ENCODE data around the gene SPSB1. TPM values are rescaled to one million over a fixed set of nuclear protein-coding genes. Genes with fewer than 3 reads are reported as not detected.

Gene SPSB1
- total and polyA plus RNA-seq, 2 donors from 2014 or later = 12.7 to 25.9 TPM

- H3K9ac ChIP-seq (ENCODE audit: low read length in 3 of 3) = no peak overlapping the region
- H3K27me3 ChIP-seq (ENCODE audit: control insufficient read depth, insufficient read depth, low read length) = no peaks in the 10 kb centered on the region
- H3K27ac ChIP-seq (ENCODE audit: low read depth in 2 of 2, low read length in 2 of 2) = no peak overlapping the region
- intact Hi-C loops (cut with DNase I) = no loop called here
- peaks cover 0 to under 1% (median 0%) of the 10 kb centered on the region in 3 donors for H3K4me1 ChIP-seq (ENCODE audit: control insufficient read depth in 2 of 3, insufficient read depth in 2 of 3, low read depth in 1 of 3, low read length in 3 of 3)
- DNase-seq (no peak), FAIRE-seq (no peak)
- TF ChIP-seq CTCF (IDR thresholded peaks at IDR 0.05; ENCODE audit: borderline replicate concordance, extremely low read depth, insufficient read depth) = no peak
- peaks cover 0 to 2% (median 0%) of the 10 kb centered on the region in 3 donors for H3K9me3 ChIP-seq (ENCODE audit: control insufficient read depth in 2 of 3, insufficient read depth in 1 of 3, low read length in 3 of 3)
- H3K36me3 ChIP-seq (ENCODE audit: control insufficient read depth in 2 of 3, insufficient read depth in 3 of 3, low read length in 3 of 3) = no peaks in the 10 kb centered on the region
- no peak overlapping the region for H3K4me3 ChIP-seq (ENCODE audit: low read length in 3 of 3)
Observed at GRCh38 chr1:9389968-9390367, 97.3 kb downstream of the SPSB1 start.

- Histone ChIP-seq H3K9ac (ENCODE audit: low read length in 3 of 3) (no peak overlapping the region), H3K4me3 (ENCODE audit: low read length in 3 of 3) (no peak overlapping the region), H3K4me1 (ENCODE audit: control insufficient read depth in 2 of 3, insufficient read depth in 2 of 3, low read depth in 1 of 3, low read length in 3 of 3) (no peaks in the 10 kb centered on the region), H3K36me3 (ENCODE audit: control insufficient read depth in 2 of 3, insufficient read depth in 3 of 3, low read length in 3 of 3) (no peaks in the 10 kb centered on the region), H3K9me3 (ENCODE audit: control insufficient read depth in 2 of 3, insufficient read depth in 1 of 3, low read length in 3 of 3) (peaks cover 0 to 5% (median 0%) of the 10 kb centered on the region in 3 donors), H3K27ac (ENCODE audit: low read depth in 2 of 2, low read length in 2 of 2) (no peak overlapping the region), H3K27me3 (ENCODE audit: control insufficient read depth, insufficient read depth, low read length) (no peaks in the 10 kb centered on the region)
- intact Hi-C loops (cut with DNase I) = no loop called here
- DNase-seq (no peak), FAIRE-seq (no peak)
- TF ChIP-seq CTCF (IDR thresholded peaks at IDR 0.05; ENCODE audit: borderline replicate concordance, extremely low read depth, insufficient read depth) = no peak
Observed at GRCh38 chr1:9391620-9392019, 98.9 kb downstream of the SPSB1 start.

- no peak for TF ChIP-seq CTCF (IDR thresholded peaks at IDR 0.05; ENCODE audit: borderline replicate concordance, extremely low read depth, insufficient read depth)
- no peak for DNase-seq
- FAIRE-seq = no peak
- intact Hi-C loops (cut with DNase I) = no loop called here
- H3K36me3 ChIP-seq (ENCODE audit: control insufficient read depth in 2 of 3, insufficient read depth in 3 of 3, low read length in 3 of 3) = no peaks in the 10 kb centered on the region
- H3K4me3 ChIP-seq (ENCODE audit: low read length in 3 of 3) = no peak overlapping the region
- H3K27ac ChIP-seq (ENCODE audit: low read depth in 2 of 2, low read length in 2 of 2) = no peak overlapping the region
- H3K4me1 ChIP-seq (ENCODE audit: control insufficient read depth in 2 of 3, insufficient read depth in 2 of 3, low read depth in 1 of 3, low read length in 3 of 3) = no peaks in the 10 kb centered on the region
- H3K9me3 ChIP-seq (ENCODE audit: control insufficient read depth in 2 of 3, insufficient read depth in 1 of 3, low read length in 3 of 3) = peaks cover 0 to 5% (median 0%) of the 10 kb centered on the region in 3 donors
- no peak overlapping the region for H3K9ac ChIP-seq (ENCODE audit: low read length in 3 of 3)
- no peaks in the 10 kb centered on the region for H3K27me3 ChIP-seq (ENCODE audit: control insufficient read depth, insufficient read depth, low read length)
Observed at GRCh38 chr1:9394010-9394409, 101.3 kb downstream of the SPSB1 start.

GRCh38 chr1:9395018-9395417, 102.3 kb downstream of the SPSB1 start:
- Histone ChIP-seq H3K36me3 (ENCODE audit: control insufficient read depth in 2 of 3, insufficient read depth in 3 of 3, low read length in 3 of 3) (no peaks in the 10 kb centered on the region), H3K4me1 (ENCODE audit: control insufficient read depth in 2 of 3, insufficient read depth in 2 of 3, low read depth in 1 of 3, low read length in 3 of 3) (peaks cover 0 to 1% (median 0%) of the 10 kb centered on the region in 3 donors), H3K27me3 (ENCODE audit: control insufficient read depth, insufficient read depth, low read length) (no peaks in the 10 kb centered on the region), H3K27ac (ENCODE audit: low read depth in 2 of 2, low read length in 2 of 2) (no peak overlapping the region), H3K9me3 (ENCODE audit: control insufficient read depth in 2 of 3, insufficient read depth in 1 of 3, low read length in 3 of 3) (peaks cover 0 to 5% (median 0%) of the 10 kb centered on the region in 3 donors), H3K4me3 (ENCODE audit: low read length in 3 of 3) (no peak overlapping the region), H3K9ac (ENCODE audit: low read length in 3 of 3) (no peak overlapping the region)
- DNase-seq (no peak), FAIRE-seq (no peak)
- no peak for TF ChIP-seq CTCF (IDR thresholded peaks at IDR 0.05; ENCODE audit: borderline replicate concordance, extremely low read depth, insufficient read depth)
- intact Hi-C loops (cut with DNase I) = no loop called here

Data from kidney (tissue), 14 donors.